GM12891 (cell line): Measurements from ENCODE around the gene TLE5.

Source experiments
- POLR2A ChIP-seq: IDR thresholded peaks from 2 replicates; pipeline ENCODE4 v1.6.1; 2011; ENCODE audit warnings: low read depth, low read length, control low read depth
- POLR2AphosphoS5 ChIP-seq: IDR thresholded peaks from 2 replicates; pipeline ENCODE4 v1.6.1; 2011; ENCODE audit warnings: low read depth, low read length, control low read depth
- SPI1 ChIP-seq: IDR thresholded peaks from 2 replicates; pipeline ENCODE4 v1.6.1; 2011; ENCODE audit warnings: low read depth, low read length, control low read depth

GRCh38 chr19:3106509-3107141 lies 44.3 kb upstream of the TLE5 start:
- TF ChIP-seq POLR2A (no peak), SPI1 (no peak), POLR2AphosphoS5 (no peak)
